Raji (cell line): Measurements from ENCODE around the gene CYTH2.

Experiments
- POLR2A ChIP-seq: IDR thresholded peaks from 2 replicates; pipeline ENCODE4 v1.6.1; 2011; ENCODE audit warnings: low read depth, low read length, control low read depth; ENCODE audit not compliant: insufficient read depth

Gene CYTH2

GRCh38 chr19:48469289-48469881 is at the start of gene CYTH2:
TSS of gene CYTH2 (plus strand) at chr19:48469369. CDS start at chr19:48469508, 139 bp downstream.
- TF ChIP-seq POLR2A: peak; percentile 84

- TF ChIP-seq POLR2A: no peak
Observed at GRCh38 chr19:48421548-48421947, 47.6 kb upstream of the CYTH2 start.

GRCh38 chr19:48424694-48425219 is 44.4 kb upstream of the CYTH2 start:
- TF ChIP-seq POLR2A: no peak

DNA sequence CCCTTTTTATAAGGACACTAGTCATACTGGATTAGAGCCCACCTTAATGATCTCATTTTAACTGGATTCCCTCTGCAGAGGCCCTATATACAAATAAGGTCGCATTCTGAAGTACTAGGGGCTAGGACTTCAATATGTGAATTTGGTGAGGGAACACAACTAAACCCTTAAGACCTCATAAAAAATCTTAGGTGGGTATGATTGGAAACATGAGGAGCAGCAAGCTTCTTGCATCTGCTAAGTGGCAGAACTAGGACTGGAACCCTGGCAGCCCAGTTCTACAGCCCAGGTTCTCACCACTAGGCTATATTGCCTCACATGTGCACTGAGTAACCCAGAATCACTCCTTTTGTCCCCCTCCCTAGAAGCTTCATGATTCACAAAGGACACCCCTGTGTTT is 40.5 kb upstream of the CYTH2 start:
- TF ChIP-seq POLR2A: no peak

DNA sequence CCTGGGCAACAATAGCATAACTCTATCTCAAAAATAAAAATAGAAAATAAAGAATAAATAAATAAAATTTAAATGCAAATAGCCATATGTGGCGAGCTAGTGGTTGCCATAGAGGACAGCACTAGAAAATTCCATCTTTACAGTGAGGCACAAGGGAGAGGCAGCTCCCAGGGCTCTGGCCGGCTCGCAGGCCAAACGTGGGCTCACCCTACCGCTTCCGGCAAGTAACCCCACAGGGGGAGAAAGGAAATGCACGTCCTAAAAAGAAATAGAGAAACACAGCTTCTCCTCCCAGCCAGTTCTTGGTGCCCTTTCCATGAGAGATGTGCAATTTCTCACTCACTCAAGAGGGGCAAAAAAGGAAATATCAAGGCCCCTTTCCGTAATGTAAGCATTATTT is 35.8 kb upstream of the CYTH2 start:
- TF ChIP-seq POLR2A: no peak

DNA sequence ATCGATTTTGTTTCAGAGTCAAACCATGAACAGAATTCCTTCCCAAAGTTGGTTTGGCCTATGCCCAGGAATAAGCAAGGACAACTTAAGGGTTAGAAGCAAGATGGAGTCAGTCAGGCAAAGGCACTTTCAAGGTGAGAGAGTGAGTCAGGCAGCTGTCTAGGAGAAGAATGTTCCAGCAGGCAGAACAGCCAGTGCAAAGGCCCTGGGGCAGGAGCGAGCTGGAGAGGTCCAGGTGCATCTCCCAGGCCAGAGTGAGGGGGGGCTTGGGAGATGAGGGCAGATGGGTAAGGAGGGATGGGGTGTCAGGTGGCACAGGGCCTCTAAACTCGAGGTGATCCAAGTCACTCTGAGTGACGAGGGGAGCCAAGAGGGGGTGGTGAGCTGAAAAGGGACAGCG is 32.6 kb upstream of the CYTH2 start:
- no peak for TF ChIP-seq POLR2A

DNA sequence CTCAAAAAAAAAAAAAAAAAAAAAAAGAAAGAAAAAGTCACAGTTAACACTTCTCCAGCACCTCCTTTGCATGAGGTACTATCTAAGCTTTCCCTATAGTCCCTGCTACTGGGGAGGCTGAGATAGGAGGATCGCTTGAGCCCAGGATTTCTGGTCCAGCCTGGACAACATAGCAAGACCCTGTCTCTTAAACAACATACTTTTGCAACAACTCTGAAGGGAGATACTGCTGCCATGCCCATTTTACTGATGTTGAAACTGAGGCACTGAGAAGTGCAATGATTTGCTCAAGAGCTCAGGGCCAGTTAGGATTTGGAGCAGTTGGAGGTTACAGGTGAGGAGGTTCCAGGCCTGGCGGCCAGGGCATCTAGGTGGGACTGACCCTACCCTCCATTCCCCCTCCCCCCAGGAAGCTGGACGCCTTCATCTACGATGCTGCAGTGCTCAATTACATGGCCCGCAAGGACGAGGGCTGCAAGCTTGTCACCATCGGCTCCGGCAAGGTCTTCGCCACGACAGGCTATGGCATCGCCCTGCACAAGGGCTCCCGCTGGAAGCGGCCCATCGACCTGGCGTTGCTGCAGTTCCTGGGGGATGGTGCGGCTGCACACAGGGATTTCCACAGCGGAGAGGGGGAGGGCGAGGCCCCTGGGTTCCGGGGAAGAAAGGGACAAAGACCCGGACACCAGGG is 27.7 kb upstream of the CYTH2 start:
- TF ChIP-seq POLR2A: no peak

DNA sequence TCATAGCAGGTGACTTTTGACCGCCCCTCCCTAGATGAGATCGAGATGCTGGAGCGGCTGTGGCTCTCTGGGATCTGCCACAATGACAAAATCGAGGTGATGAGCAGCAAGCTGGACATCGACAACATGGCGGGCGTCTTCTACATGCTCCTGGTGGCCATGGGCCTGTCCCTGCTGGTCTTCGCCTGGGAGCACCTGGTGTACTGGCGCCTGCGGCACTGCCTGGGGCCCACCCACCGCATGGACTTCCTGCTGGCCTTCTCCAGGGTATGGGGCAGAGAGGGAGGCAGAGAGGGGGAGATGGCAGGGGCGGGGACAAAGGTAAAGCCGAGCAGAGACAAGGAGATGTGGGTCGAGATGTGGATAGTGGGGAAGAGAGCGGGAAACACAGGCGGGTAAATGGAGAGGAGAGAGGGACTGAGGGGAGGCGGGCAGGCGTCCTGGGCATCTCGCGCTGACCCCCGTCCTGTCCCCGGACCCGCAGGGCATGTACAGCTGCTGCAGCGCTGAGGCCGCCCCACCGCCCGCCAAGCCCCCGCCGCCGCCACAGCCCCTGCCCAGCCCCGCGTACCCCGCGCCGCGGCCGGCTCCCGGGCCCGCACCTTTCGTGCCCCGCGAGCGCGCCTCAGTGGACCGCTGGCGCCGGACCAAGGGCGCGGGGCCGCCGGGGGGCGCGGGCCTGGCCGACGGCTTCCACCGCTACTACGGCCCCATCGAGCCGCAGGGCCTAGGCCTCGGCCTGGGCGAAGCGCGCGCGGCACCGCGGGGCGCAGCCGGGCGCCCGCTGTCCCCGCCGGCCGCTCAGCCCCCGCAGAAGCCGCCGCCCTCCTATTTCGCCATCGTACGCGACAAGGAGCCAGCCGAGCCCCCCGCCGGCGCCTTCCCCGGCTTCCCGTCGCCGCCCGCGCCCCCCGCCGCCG is 26.8 kb upstream of the CYTH2 start:
- no peak for TF ChIP-seq POLR2A

- TF ChIP-seq POLR2A: no peak
Observed at GRCh38 chr19:48443256-48443655, 25.9 kb upstream of the CYTH2 start.

DNA sequence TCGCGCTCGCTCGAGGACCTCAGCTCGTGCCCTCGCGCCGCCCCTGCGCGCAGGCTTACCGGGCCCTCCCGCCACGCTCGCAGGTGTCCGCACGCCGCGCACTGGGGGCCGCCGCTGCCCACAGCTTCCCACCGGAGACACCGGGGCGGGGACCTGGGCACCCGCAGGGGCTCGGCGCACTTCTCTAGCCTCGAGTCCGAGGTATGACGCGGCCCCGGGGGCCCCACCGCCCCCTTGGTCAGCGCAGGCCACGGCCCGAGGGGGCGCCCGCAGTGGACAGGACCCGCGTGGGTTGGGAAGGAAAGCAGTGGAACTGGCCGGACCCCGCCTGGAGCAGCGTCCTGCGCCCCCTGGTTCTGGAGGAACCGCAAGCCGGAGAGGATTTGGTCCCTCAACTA is 25.4 kb upstream of the CYTH2 start:
- no peak for TF ChIP-seq POLR2A

- TF ChIP-seq POLR2A: no peak
Observed at GRCh38 chr19:48444129-48444935, 24.8 kb upstream of the CYTH2 start.

DNA sequence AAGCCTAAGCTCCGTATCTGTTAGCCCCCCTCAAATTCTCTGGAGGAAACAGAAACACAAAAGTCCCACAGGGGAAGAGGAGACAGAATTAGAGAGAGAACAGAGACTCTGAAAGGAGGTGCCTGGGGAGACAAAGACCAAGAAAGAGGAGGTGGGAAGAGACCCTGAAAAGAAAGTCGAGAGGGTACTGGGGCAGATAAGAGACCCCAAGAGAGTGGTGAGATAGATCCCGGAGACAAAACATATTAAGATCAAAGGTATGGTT is 24.3 kb upstream of the CYTH2 start:
- TF ChIP-seq POLR2A: no peak

- no peak for TF ChIP-seq POLR2A
Observed at GRCh38 chr19:48445256-48445605, 23.9 kb upstream of the CYTH2 start.

DNA sequence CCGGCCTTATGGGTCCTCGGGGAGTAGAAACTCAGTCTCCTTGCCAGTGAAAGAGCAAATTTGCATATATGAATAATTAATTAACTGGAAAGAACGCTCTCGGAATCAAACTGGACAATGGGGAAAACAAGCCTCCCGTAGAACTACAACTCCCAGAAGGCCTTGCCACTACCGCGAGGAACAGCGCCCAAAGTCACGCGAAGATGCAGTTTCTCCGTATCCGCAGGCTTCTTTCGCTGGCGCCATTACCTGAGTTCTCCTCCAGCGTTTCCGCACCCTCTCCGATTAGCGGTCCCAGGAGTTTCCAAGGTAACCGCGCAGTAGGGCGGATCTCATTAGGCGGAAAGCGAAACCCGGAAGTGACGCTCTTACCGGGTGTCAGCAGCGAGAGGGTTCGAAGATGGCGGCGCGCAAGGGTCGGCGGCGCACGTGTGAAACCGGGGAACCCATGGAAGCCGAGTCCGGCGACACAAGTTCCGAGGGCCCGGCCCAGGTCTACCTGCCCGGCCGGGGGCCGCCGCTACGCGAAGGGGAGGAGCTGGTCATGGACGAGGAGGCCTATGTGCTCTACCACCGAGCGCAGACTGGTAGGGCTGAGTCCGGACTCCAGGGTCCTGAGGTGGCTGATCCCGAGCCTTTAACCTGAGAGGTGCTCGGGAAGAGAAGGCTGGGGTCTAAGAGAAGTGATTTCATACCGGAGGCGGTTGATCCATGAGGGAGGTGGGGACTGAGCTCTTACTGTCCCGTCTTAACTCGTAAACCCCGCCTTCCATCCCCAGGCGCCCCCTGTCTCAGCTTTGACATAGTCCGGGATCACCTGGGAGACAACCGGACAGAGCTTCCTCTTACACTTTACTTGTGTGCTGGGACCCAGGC is 23.3 kb upstream of the CYTH2 start, which contains the start of gene GRWD1:
Gene GRWD1, plus strand, starts transcription at position 378 of the 876 bp plus-strand sequence. Its CDS starts 23 bp downstream, at position 401.
- TF ChIP-seq POLR2A: peak; percentile 86
